Measurements from ENCODE around the gene PKP2.

Gene PKP2

DNA sequence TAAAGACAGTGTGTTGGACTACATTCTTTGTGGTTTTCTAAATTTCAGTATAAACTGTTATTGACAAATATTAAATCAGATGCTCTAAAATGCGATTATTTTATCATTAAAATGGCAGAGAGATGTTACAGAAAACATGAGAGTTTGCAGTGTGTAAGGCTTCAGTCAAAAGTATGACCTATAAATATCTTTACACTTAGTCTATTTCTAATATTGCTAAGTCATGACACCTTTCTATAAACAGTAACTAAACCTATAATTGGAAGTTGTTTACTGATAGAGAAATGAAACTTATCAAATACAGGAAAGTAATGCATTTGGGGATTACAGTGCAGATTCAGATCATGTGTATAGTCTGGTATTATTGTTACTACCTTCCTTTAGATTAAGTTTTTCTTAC lies 72.0 kb downstream of the PKP2 start:
- H3K4me3 ChIP-seq (ENCODE audit: low read length), result no peak overlapping the region
- no peak for DNase-seq (ENCODE audit: low read depth, low spot score)

DNA sequence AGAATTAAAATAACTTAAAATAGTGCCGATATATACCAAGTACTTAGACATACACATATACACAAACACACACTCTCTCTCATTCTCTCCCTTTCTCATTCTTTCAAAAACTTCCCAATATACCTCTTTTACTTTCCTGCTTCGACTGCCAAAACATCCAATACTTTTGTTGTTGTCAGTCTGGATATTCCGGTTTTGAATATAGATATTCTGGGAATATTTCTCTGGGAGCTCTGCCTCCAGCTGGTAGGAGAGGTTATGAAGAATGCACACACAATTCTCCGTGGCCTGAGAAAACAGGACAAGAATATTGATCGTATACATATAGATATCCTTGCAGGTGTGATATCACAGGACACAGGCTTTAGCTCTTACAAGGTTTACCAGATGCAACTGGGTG lies 74.2 kb downstream of the PKP2 start:
- no peak overlapping the region for H3K4me3 ChIP-seq (ENCODE audit: low read length)

DNA sequence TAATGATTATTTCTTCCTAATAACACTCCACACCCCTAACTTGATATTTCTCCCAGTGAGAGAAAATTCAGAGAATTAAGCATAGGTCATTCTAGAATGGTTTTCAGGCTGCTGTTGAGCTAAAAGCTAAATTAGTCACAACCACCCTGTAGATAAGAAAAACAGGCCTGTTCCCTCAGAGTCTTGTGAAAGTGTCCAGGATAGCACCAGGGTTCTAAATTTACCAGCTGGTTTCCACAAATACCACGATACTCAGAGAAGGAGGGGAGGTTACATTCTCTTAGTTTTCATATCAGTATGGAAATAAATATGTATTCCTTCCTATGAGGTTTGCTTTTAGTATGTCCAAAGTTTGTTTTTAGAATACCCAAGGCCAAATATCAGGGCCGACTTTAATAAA lies 74.9 kb downstream of the PKP2 start:
- H3K4me3 ChIP-seq (ENCODE audit: low read length), result no peak overlapping the region
- DNase-seq (ENCODE audit: low read depth, low spot score), result no peak

More for the DNA sequence above, 74.2 kb downstream of the PKP2 start:
- no peak for DNase-seq (ENCODE audit: low read depth, low spot score)

DNA sequence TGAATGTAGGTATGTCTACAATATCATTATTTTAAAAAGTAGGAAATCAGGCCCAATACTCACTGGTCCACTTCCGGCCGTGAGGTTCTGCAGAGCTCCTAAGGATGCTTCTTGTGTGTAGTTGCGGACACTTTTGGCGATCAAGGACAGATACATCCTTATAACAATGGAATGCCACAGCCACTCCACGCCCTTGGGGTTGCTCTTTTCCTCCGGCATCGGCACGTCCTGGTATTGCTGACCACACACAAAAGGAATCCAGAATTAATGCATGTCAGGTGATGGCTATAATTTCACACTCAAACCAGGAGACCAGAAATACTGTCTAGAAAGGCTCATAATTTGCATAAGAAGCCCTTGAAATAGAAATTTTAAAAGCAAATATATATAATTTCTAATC lies 75.3 kb downstream of the PKP2 start:
- DNase-seq (ENCODE audit: low read depth, low spot score), result no peak
- H3K4me3 ChIP-seq (ENCODE audit: low read length), result no peak overlapping the region

DNA sequence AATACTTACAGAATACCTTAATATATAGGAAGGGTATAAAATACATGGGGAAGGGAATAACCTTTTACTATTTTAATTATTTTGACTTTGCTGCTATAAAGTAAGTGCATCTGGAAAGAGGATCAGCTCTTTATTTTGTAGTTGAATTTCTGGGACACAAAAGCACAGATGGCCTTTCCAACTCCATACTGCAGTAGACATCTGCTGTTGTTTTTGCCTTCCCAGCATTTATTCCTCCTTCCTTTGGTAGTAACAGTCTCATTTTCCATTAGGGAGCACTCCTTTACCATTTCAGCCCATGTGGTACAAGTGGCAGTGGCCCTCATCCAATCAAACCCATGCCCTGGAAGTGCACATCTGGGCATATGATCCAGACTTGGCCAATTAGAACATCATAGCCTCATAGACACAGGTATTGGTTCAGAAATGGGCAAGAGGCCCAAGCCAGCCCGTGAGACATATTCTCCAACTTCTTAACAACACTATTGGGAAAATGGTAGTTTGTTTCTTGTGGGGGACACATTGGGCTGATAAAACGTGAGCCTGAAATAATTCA lies 76.1 kb downstream of the PKP2 start:
- no peak for DNase-seq (ENCODE audit: low read depth, low spot score)

DNA sequence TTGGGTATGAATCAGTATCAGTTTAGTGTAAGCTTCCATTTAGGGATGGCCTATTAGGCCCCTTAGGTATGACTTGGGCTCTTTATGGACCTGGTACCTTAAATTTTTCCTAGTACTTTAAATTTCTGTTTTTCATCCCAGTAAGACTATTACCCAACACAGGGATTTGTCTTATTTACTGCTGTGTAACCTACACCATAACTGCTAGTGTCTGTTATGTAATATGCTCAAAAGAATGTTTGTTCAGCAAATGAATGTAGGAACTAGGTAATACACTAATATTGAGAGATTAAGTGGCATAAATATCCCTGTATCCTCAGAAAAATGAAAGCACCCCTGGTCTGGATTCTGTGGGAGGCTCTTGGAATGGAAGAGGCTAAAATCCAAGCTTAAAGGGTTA lies 77.2 kb downstream of the PKP2 start:
- H3K4me3 ChIP-seq (ENCODE audit: low read length), result no peak overlapping the region
- DNase-seq (ENCODE audit: low read depth, low spot score), result no peak

More for the DNA sequence above, 76.1 kb downstream of the PKP2 start:
- H3K4me3 ChIP-seq (ENCODE audit: low read length), result no peak overlapping the region

DNA sequence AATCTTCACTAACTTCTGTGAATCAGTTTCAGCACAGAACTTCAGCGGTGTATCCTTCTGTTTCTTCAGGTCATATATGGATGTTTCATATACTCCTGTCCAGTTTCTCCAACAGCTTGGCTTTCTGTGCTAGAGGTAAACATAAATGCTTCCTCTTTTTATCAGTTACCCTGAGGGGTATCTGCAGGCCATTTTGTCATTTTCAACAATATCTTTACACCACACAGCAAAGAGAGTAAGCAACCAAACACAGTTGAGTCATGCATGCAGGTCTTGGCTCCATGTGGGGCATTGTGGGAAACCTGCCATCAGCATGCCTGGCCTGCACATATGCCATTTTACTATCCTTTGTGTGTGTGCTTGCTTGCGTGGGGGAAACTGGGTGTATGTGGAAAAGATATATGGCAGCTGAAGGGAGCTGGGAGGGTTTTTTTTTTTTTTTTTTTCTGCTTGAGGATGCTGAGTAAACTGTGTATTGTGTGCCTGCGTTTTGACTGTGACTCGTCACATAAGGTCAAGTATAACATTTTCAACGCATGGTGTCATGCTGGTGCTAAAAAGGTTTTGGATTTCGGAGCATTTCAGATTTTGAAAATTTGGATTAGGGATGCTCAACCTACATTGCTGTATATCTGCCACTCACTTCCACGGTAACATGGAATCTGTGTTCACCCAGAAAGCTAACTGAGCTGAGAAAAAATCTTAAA lies 84.7 kb downstream of the PKP2 start:
- no peak overlapping the region for H3K4me3 ChIP-seq (ENCODE audit: low read length)
- no peak for DNase-seq (ENCODE audit: low read depth, low spot score)

DNA sequence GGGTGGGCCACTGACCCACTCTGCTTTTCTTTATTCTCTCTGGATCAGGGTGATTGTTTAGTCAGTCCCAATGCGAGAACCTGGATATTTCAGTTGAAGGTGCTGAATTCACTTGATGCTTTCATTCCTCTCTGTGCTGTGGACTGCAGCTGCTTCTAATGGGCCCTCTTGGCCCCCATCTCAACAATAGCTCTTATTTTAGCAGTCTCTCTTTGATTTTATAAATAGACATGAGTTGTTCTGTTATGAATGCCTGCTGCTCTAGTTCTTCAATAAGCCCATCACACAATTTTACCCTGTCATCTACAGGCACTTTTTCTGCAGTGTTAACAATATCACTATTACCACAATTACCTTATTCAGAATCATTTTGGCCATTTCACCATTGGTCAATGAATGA lies 86.7 kb downstream of the PKP2 start:
- DNase-seq (ENCODE audit: low read depth, low spot score), result no peak
- H3K4me3 ChIP-seq (ENCODE audit: low read length), result no peak overlapping the region

DNA sequence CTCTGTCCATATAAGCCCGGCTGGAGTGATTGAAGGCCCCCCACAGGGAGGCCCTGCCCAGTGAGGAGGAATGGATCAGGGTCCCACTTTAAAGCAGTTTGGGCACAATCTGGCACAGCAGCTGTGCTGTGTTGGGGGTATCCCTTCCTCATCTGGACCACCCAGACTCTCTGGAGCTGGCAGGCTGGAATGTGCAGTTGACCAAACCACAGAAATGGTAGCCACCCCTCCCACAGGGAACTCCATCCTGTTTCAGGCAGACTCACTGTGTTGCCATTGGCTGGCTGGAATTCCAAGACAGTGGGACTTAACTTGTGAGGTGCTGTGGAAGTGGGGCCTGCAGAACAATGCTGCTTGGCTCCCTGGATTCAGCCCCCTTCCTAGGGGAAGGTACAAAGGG lies 87.4 kb downstream of the PKP2 start:
- DNase-seq (ENCODE audit: low read depth, low spot score), result no peak
- H3K4me3 ChIP-seq (ENCODE audit: low read length), result no peak overlapping the region

DNA sequence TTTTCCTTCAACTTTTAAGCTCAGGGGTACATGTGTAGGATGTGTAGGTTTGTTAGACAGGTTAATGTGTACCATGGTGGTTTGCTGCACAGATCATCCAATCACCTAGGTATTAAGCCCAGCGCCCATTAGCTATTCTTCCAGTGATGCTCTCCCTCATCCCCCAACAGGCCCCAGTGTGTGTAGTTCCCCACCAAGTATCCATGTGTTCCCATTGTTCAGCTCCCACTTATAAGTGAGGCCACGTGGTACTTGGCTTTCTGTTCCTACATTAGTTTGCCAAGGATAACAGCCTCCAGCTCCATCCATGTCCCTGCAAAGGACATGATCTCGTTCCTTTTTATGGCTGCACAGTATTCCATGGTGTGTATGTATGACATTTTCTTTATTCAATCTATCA lies 92.3 kb downstream of the PKP2 start:
- H3K4me3 ChIP-seq (ENCODE audit: low read length), result no peak overlapping the region
- DNase-seq (ENCODE audit: low read depth, low spot score), result no peak

DNA sequence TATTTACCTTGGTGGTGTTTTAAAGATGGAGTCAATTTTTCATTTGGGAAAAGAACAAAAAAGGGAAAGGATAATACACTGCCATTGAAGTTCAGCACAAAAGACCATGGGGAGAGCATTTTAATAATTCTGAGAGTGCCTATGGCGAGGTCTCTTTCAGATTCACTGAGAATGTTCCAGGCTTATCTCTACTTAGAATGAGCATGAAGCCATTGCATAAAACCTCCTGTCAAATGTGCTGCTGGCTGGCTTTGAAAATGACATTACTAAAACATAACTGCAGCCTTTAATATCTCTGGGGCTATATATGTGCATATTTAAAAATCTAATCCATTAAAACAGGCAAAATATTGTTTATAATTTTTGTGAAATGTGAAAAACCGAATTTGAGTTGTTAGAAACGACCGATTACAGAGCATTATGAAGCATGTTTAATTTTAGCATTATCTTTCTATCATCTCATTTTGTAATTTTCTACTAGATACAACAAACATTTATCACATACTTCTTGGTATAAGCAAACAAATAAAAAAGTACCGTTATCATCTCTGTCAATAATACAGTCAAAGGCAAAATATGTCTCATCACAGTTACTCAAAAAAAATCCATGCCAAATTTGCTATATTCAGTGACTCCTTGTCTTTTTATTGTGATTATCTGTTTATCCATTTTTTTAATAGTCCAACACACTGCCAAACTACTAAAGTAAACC lies 95.2 kb downstream of the PKP2 start:
- no peak overlapping the region for H3K4me3 ChIP-seq (ENCODE audit: low read length)
- no peak for DNase-seq (ENCODE audit: low read depth, low spot score)

DNA sequence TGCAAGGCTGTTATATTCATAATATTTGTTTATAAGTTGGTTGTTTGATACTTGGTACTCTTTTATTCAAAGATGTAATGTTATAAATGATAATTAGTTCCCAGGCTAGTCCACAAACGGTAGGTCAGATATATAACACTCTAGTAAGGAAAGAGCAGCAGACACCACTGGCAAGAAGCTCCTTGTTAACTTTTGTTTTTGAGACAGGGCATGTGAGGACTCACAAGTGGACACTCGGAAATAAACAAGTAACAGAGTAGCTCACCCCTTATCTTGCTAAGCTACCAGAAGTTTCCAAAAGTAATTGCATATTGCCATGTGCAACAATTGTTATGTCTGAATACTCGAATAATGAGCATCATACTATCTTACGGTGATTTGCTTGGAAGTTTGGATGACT lies 102.3 kb downstream of the PKP2 start:
- H3K4me3 ChIP-seq (ENCODE audit: low read length), result no peak overlapping the region
- no peak for DNase-seq (ENCODE audit: low read depth, low spot score)

DNA sequence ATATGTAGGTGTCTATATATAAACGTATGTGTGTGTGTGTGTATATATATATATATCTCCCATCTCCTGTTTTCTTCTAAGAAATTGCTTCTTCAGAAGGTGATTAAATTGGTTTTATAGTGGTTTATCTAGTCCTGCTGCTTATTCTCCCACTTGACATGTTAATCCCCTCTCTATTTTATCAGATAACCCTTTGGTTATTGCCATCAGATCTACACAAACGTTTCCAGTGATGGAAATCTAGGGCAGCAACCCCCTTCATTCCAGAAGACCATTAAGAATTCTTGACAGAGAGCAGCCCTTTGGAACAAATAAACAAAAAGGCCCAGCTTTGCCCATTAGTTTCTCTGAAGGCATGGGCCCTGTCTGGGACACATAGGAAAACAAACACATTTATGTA lies 106.7 kb downstream of the PKP2 start:
- no peak overlapping the region for H3K4me3 ChIP-seq (ENCODE audit: low read length)
- no peak for DNase-seq (ENCODE audit: low read depth, low spot score)

DNA sequence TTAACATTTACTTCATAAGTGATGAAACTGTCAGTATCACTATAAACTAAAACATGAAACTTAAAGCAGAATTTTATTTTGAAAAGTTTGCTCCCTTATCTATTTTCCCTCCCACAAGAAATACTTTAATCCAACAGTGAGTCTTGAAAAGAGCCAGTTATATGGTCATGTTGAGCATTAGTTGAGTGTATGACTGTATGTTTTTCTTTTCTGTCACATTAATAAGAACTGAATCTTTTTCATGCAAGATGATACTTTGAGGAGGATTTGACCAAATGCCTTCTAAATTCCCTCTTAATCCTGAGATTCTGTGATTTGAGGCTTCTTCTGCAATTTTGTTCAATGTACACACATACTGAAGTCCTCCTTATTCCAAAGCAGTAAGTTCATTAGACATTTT lies 107.1 kb downstream of the PKP2 start:
- no peak for DNase-seq (ENCODE audit: low read depth, low spot score)
- H3K4me3 ChIP-seq (ENCODE audit: low read length), result no peak overlapping the region

DNA sequence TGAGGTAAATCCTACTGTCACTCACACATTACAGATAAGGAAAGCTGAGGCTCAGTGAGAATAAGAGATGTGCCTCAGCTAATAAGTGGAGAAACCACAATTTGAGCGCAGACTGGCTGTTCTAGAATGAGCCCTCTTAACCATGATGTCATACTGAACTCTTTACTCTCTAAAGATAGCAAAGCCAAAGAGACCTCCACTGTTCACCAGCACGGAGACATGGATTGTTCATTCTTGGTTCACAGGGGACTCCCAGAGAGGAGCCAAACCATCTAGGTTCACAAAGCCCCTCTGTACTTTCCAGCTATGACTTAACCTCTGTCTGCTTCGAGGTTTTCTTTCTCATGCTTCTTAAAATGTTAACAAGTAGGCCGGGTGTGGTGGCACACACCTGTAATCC lies 108.2 kb downstream of the PKP2 start:
- DNase-seq (ENCODE audit: low read depth, low spot score), result no peak
- no peak overlapping the region for H3K4me3 ChIP-seq (ENCODE audit: low read length)

DNA sequence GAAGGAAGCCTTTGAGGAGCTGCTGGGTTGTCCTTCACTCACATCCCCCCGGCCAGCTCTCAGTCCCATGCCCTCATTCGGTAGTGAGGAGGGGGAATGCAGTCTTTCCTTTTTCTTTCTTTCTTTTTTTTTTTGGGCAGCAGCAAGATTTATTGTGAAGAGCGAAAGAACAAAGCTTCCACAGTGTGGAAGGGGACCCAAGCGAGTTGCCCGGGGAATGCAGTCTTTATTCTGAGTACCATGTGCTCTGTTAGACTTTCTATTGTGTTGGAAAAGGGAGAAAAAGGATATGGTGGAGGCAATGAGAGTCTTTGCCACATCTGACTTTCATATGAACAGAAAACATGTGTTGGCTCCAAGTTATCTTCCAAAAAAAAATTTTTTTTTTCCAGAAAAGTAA lies 111.0 kb downstream of the PKP2 start:
- no peak for DNase-seq (ENCODE audit: low read depth, low spot score)
- H3K4me3 ChIP-seq (ENCODE audit: low read length), result no peak overlapping the region

DNA sequence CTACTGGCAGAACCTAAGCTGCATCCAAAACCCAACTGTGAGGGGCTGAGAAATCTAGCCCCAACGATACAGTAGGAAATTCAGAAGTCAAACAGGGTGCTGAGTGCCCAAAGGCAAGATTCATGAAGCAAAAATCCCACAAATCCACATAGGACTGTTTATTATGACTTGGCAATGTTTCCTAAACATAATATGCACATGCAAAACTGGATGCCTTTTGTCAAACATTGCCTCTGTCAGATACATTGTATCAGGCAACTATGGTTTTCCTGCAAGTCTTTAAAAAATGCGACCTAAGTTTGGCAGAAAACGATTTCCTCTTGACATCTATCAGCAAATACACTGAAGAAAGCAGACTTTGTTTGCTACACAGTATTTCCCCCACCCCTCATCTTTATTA lies 113.5 kb downstream of the PKP2 start:
- no peak overlapping the region for H3K4me3 ChIP-seq (ENCODE audit: low read length)
- DNase-seq (ENCODE audit: low read depth, low spot score), result no peak

DNA sequence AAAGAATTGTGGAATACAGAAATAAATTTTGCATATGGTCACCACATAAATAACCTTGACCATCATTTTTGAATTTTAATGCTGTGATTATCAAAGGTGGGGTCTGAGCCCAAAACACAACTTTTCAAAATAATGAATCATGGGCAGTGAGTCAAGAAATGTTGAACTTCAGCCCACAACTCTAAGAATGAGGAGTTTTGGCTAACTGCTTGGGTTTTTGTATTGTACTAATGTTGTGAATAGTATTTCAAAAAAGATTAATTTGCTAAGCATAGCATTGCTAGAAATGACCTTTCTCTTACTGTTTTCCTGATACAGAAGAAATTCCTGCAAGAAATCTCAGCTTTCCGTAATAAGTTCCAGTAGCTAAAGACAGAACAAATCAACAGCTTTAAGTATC lies 116.5 kb downstream of the PKP2 start:
- DNase-seq (ENCODE audit: low read depth, low spot score), result no peak
- H3K4me3 ChIP-seq (ENCODE audit: low read length), result no peak overlapping the region

DNA sequence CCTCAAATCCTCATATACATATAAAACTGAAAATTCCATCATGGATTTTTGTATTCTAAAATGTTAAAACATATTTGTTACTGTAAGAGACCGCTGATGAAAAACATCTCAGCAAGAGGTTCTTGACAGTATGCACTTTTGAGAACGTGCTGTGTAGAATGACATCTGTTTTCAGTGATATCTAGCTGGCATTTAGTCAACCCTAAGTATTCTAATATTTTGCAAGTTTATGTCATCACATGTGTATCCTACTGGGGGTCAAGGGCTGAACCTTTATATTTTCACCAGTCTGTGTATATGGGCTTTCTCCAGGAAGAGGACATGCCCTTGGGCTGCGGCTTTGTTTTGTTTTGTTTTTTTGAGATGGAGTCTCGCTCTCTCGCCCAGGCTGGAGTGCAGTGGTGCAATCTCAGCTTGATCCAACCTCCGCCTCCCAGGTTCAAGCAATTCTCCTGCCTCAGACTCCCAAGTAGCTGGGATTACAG lies 118.8 kb downstream of the PKP2 start:
- no peak overlapping the region for H3K4me3 ChIP-seq (ENCODE audit: low read length)
- no peak for DNase-seq (ENCODE audit: low read depth, low spot score)

DNA sequence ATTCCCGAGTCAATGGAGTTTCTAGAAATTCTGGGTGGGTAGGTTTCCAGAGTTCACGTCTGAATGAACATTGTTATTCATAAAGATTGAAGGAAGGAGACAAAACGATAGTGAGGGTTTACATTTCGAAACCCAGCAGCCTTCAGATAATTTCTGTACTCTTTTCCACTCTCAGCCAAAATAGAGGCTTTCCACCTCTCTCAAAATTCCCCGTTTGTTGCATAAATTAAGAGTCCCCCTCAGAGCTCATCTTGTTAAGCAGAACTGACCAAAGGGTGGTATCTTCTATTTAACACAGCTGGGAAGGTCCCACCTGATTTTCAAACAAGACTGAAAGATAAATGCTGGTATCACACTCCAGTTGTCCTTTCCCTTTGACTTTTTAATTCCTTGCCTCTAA lies 119.4 kb downstream of the PKP2 start:
- DNase-seq (ENCODE audit: low read depth, low spot score), result no peak
- H3K4me3 ChIP-seq (ENCODE audit: low read length), result no peak overlapping the region

DNA sequence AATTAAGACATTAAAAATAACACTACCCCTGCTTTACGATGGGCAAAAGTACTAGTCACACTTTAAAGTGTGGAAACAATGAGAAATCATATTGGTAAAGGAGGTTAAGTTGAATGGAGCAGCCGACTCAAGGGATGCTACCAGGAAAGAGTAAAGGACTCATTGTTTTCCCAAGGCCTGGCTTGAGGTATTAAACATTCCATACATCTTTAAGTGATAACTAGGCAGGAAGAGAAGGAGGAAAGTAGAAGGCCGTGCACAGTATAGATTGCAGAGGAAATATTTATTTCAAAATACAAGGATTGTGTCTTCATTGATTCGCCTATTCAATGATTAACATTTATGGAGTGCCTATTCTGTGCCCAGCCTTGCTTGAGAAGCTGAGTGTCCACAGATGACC lies 120.3 kb downstream of the PKP2 start:
- H3K4me3 ChIP-seq (ENCODE audit: low read length), result no peak overlapping the region
- no peak for DNase-seq (ENCODE audit: low read depth, low spot score)

Measured in Jurkat, Clone E6-1 (cell line).